IMR-90 (cell line): ENCODE data around the gene HERC4. TPM values are rescaled to one million over a fixed set of nuclear protein-coding genes. Genes with fewer than 3 reads are reported as not detected.

ENCODE experiments used
- ATAC-seq: fragments of 200-7000 bp; cut with Tn5 transposase; 2 replicates; pipeline ENCODE4 v1.9.1; 2020; ENCODE audit warnings: low read depth, mild to moderate bottlenecking, moderate library complexity
- BruUV-seq: library from RNA; stranded (reverse); fragments of 400-500 nt; replicated peaks from 2 replicates; lab custom pipeline; 2021; lab: Mats Ljungman, UMichigan
- CTCF ChIA-PET: fragments of 300-600 bp; formaldehyde crosslinking; extraction: SDS; loops from one replicate; lab custom pipeline; 2021; ENCODE audit warnings: antibody characterized with exemption; lab: Yijun Ruan, JAX
- POLR2A ChIA-PET: fragments of 300-600 bp; sonication (Branson Sonifier 250); formaldehyde crosslinking; loops from one replicate; lab custom pipeline; 2022; ENCODE audit warnings: antibody characterized with exemption; ENCODE audit not compliant: unreplicated experiment; lab: Charles Lee
- DNase-seq: peaks from one replicate; pipeline ENCODE4 v3.0.0; 2013
- H2AFZ ChIP-seq: replicated peaks from 2 replicates; pipeline ENCODE3; 2013; ENCODE audit warnings: low read length, mild to moderate bottlenecking; ENCODE audit not compliant: poor library complexity
- H2AK5ac ChIP-seq: 2 replicates; pipeline ENCODE4 v1.6.1; 2013; ENCODE audit warnings: low read depth, low read length, inconsistent platforms
- H2AK9ac ChIP-seq: replicated peaks from 2 replicates; pipeline ENCODE3; 2013; ENCODE audit warnings: mild to moderate bottlenecking, low read depth, low read length, moderate library complexity; ENCODE audit not compliant: poor library complexity
- H2BK120ac ChIP-seq: 2 replicates; pipeline ENCODE4 v1.6.1; 2013; ENCODE audit warnings: low read depth, low read length, inconsistent platforms
- H2BK15ac ChIP-seq: 3 replicates; pipeline ENCODE4 v1.6.1; 2013; ENCODE audit warnings: low read depth, low read length, inconsistent platforms
- H2BK20ac ChIP-seq: 2 replicates; pipeline ENCODE4 v1.6.1; 2013; ENCODE audit warnings: low read depth, mild to moderate bottlenecking, inconsistent platforms, low read length, moderate library complexity
- H2BK5ac ChIP-seq: 2 replicates; pipeline ENCODE4 v1.6.1; 2013; ENCODE audit warnings: mild to moderate bottlenecking, low read depth, low read length, inconsistent platforms; ENCODE audit not compliant: poor library complexity, severe bottlenecking
- H3K14ac ChIP-seq: replicated peaks from 2 replicates; pipeline ENCODE4 v1.6.1; 2013; ENCODE audit warnings: low read depth, low read length, inconsistent platforms
- H3K18ac ChIP-seq: 2 replicates; pipeline ENCODE4 v1.6.1; 2013; ENCODE audit warnings: low read depth, low read length, control low read depth
- H3K23ac ChIP-seq: 2 replicates; pipeline ENCODE4 v1.6.1; 2013; ENCODE audit warnings: low read depth, low read length, inconsistent platforms
- H3K27ac ChIP-seq: 2 replicates; pipeline ENCODE4 v1.5.1; 2013; ENCODE audit warnings: mild to moderate bottlenecking, control low read depth, low read length; ENCODE audit not compliant: insufficient read depth
- H3K27me3 ChIP-seq: 2 replicates; pipeline ENCODE4 v1.6.1; 2013; ENCODE audit warnings: low read length; ENCODE audit not compliant: control insufficient read depth, insufficient read depth
- H3K36me3 ChIP-seq: 2 replicates; pipeline ENCODE4 v1.6.1; 2013; ENCODE audit warnings: low read length, mixed read lengths; ENCODE audit not compliant: control insufficient read depth, insufficient read depth
- H3K4ac ChIP-seq: 2 replicates; pipeline ENCODE4 v1.6.1; 2013; ENCODE audit warnings: low read depth, low read length, inconsistent platforms
- H3K4me1 ChIP-seq: 2 replicates; pipeline ENCODE4 v1.6.1; 2013; ENCODE audit warnings: low read length, mixed read lengths; ENCODE audit not compliant: control insufficient read depth, insufficient read depth
- H3K4me2 ChIP-seq: 2 replicates; pipeline ENCODE4 v1.6.1; 2013; ENCODE audit warnings: low read depth, mild to moderate bottlenecking, control low read depth, low read length, moderate library complexity
- H3K4me3 ChIP-seq: 2 replicates; pipeline ENCODE4 v1.5.1; 2013; ENCODE audit warnings: low read depth, mild to moderate bottlenecking, control low read depth, low read length, moderate library complexity; ENCODE audit not compliant: insufficient read depth
- H3K56ac ChIP-seq: 2 replicates; pipeline ENCODE4 v1.6.1; 2013; ENCODE audit warnings: low read length, inconsistent platforms; ENCODE audit not compliant: insufficient read depth; ENCODE audit errors: extremely low read depth
- H3K79me1 ChIP-seq, 2 experiments: 2 replicates each; pipeline ENCODE4 v1.6.1; 2013; ENCODE audit warnings: low read length in 2 of 2, inconsistent platforms in 1 of 2, low read depth in 1 of 2
- H3K9ac ChIP-seq: 2 replicates; pipeline ENCODE4 v1.6.1; 2013; ENCODE audit warnings: low read depth, low read length, control low read depth
- H3K9me1 ChIP-seq: 2 replicates; pipeline ENCODE4 v1.6.1; 2013; ENCODE audit warnings: low read length, inconsistent platforms; ENCODE audit not compliant: insufficient read depth
- H3K9me3 ChIP-seq: 2 replicates; pipeline ENCODE4 v1.6.1; 2013; ENCODE audit warnings: low read length; ENCODE audit not compliant: control insufficient read depth, insufficient read depth
- H4K20me1 ChIP-seq: 2 replicates; pipeline ENCODE4 v1.6.1; 2013; ENCODE audit warnings: low read length, inconsistent platforms; ENCODE audit not compliant: insufficient read depth
- H4K5ac ChIP-seq: 2 replicates; pipeline ENCODE4 v1.6.1; 2013; ENCODE audit warnings: mild to moderate bottlenecking, low read depth, low read length, control low read depth
- H4K8ac ChIP-seq, 2 experiments: 2 replicates each; pipeline ENCODE4 v1.6.1; 2013; ENCODE audit warnings: low read depth in 2 of 2, low read length in 2 of 2, control low read depth in 1 of 2, inconsistent platforms in 1 of 2
- H4K91ac ChIP-seq: 2 replicates; pipeline ENCODE4 v1.6.1; 2013; ENCODE audit warnings: low read depth, low read length, inconsistent platforms; ENCODE audit not compliant: insufficient read depth
- CHD1 ChIP-seq: IDR thresholded peaks from 2 replicates; pipeline ENCODE4 v1.6.1; 2012; ENCODE audit warnings: low read depth, low read length, improper control_type of control experiment
- MAFK ChIP-seq: IDR thresholded peaks from 2 replicates; pipeline ENCODE4 v1.6.1; 2012; ENCODE audit warnings: low read depth, low read length, improper control_type of control experiment
- WGBS, 2 experiments: methylation state at CpG; one replicate each; pipeline versions ENCODE4 v1.1.5 to v1.1.7; 2013; ENCODE audit warnings: missing lambda C conversion rate in 2 of 2; ENCODE audit not compliant: insufficient read length in 1 of 2; ENCODE audit errors: extremely low coverage in 2 of 2; 5-methylcytosine and 5-hydroxymethylcytosine counted together
- dilution Hi-C: fragments of 300-500 bp; cut with HindIII; formaldehyde crosslinking; loops from one replicate; pipeline ENCODE4 v1.14.3; 2018; ENCODE audit warnings: low sequenced_read_pairs; ENCODE audit not compliant: unreplicated experiment
- in situ Hi-C: fragments of 300-500 bp; cut with MboI; formaldehyde crosslinking; loops from 3 replicates; pipeline ENCODE4 v1.14.3; 2019; ENCODE audit warnings: low sequenced_read_pairs, inconsistent platforms, mixed read lengths
- intact Hi-C: fragments of 100-400 bp; cut with micrococcal nuclease; formaldehyde crosslinking; loops from 2 replicates; pipeline ENCODE4 v1.10.0; 2022
- polyA plus RNA-seq, 3 experiments: library from polyadenylated mRNA; depleted of rRNA; stranded (reverse); fragments of >200 nt; gene quantifications; 2 replicates each; pipeline ENCODE4 v1.2.3, GENCODE V29; 2012; ENCODE audit warnings: low replicate concordance in 1 of 3
- total RNA-seq: library from RNA; depleted of rRNA; stranded (reverse); fragments of >200 nt; gene quantifications from 2 replicates; pipeline ENCODE4 v1.2.3, GENCODE V29; 2012

HERC4 gene
- total and polyA plus RNA-seq, 2 of the 4 experiments (the other 2 are of a cell fraction), result 66.6 to 92.8 TPM

DNA sequence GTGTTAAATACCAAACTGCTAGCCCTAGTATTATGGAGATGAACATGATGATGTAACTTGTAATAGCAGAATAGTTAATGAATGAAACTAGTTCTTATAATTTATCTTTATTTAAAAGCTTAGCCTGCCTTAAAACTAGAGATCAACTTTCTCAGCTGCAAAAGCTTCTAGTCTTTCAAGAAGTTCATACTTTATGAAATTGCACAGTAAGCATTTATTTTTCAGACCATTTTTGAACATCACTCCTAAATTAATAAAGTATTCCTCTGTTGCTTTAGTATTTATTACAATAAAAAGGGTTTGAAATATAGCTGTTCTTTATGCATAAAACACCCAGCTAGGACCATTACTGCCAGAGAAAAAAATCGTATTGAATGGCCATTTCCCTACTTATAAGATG, 157.4 kb downstream of the HERC4 start:
- Histone ChIP-seq H4K91ac (no peak overlapping the region), H3K18ac (no peak overlapping the region), H4K20me1 (no peaks in the 10 kb centered on the region), H3K9me3 (no peaks in the 10 kb centered on the region), H3K4me1 (no peaks in the 10 kb centered on the region), H3K4ac (no peak overlapping the region), H2BK120ac (no peak overlapping the region), H3K4me3 (no peak overlapping the region), H2AK5ac (no peak overlapping the region), H2AFZ (no peak overlapping the region), H2AK9ac (no peak overlapping the region), H3K9ac (no peak overlapping the region), H3K56ac (no peak overlapping the region), H2BK20ac (no peak overlapping the region), H3K14ac (no peak overlapping the region), H3K23ac (no peak overlapping the region), H3K36me3 (peaks cover 15% of the 10 kb centered on the region), H3K79me1 (peaks cover 12 to 19% of the 10 kb centered on the region in 2 experiments; a peak in 1 of 4 replicates), H2BK15ac (no peak overlapping the region), H3K27me3 (no peaks in the 10 kb centered on the region), H4K8ac (no peak overlapping the region), H3K4me2 (no peak overlapping the region), H4K5ac (no peak overlapping the region), H3K9me1 (no peaks in the 10 kb centered on the region), H3K27ac (no peak overlapping the region), H2BK5ac (no peak overlapping the region)
- ChIA-PET CTCF (no interaction called here), POLR2A (no interaction called here)
- intact Hi-C loops (no loop called here), dilution Hi-C loops (no loop called here), in situ Hi-C loops (no loop called here)
- ATAC-seq (no peak), DNase-seq (no peak)
- no TSS peak for BruUV-seq
- TF ChIP-seq CHD1 (no peak), MAFK (peak; percentile 98)
- WGBS, 2 experiments, result no CpG with 5 or more reads among the region's 1 CpG
